Activated naive CD4-positive, alpha-beta T cell treated with Interleukin-2 at 50 U/mL for 16 hours (primary cell): ENCODE results near the gene AMFR.

Experiments
- DNase-seq: peaks from one replicate; pipeline ENCODE4 v3.0.0-alpha.2; 2020

The AMFR gene

DNA sequence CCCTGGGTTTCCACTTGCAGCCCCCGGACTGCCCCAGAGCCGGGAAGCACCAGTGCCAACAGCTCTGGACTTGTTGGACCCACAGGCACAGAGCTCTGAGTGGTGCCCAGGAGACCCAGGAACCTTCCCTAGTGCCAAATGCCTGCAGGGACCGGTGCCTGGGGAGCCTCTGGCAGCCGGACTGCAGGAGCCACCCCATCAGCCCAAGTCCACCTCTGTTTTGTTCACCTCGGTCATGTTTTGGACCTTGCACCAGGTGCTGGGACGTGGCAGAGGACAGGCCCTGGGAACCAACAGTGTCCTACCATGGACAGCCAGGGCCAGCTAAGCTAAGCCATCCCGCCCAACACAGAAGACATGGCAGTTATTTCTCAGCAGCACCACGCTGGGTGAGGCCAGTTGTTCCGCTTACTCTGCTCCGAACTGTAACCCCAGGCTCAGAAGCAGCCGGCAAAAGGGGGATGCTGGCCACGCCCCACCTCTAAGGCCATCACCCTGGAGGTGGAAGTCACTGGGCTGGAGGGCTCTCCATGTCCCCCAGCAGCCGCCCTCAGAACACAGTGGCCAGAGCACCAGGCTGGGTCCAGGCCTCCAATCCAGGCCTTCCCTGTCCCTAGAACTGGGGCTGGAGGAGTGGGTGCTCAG lies 79.8 kb downstream of the AMFR start:
- no peak for DNase-seq

DNA sequence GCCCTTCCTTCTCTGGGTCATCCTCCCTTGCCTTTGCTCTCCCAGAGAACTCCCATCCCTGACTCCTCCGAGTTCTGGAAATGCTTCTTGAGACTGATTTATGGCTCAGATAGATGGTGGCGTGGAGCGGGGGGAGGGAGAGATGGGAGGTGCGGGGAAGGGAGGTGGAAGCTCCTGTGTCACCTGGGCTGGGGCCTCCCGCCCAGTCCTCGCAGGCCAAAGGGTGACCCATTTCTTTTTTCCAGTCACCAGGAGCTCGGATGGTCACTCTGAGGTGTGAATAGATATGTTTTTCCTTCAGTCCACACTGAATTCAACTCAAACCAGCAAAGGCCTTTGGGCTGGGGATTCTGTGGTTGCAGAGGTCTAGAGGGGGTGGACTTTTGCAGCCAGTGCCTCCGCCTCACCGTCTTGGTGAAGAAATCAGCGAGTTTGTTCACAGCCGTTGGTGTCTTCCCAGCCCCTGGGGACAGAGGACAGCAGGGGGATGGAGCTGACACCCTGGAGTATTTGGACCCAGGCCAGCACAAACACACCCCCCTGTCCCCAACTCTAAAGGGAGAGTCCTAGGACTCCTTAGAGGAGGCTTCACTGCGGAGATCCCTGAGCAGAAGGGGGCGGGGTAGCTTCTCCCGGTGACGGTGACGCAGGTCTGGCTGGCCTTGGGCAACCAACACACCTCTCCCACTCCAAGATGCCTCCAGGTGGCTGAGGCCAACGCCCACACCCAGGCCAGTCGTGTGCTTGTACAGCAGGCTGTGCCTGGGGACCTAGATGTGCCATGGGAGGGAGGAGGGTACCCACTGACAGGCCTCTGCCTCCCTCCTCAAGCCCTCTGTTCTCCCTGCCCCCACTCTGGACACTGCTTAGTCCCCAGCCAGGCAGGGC lies 80.6 kb downstream of the AMFR start:
- DNase-seq: no peak

DNA sequence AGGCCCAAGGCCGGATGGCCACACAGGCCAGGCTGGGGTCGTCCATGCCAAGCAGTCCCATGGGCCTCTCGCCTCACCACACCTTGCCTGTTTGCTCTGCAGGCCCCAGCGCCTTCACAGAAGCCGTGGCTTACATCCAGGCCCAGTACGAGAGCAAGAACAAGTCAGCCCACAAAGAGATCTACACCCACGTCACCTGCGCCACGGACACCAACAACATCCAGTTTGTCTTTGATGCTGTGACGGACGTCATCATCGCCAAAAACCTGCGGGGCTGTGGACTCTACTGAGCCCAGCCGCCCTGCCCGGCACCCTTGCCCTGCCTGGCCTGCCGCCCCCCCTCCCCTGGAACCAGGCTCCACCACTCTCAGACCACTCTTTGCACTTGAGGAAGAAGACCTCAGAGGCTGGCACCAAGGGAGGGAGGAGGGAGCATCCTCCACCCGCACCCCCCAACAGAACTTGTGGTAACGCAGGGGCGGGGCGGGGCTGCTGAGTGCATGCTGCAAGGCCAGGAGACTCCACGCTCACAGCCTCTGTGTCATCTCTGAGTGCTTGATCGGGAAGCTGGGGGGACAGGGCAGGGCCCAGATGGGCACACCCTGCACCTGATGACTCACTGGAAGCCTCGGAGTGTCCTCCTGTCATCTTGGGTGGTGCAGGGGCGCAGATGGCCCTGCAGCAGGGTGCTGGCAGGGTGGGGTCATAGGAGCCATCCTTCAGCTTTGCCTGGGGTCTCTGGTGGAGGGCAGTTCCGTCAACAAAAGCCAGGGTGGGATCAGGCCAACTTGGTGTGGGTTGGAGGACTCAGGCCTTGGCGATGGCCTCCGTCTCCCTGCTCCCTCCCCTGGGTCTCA lies 81.5 kb downstream of the AMFR start:
- DNase-seq: no peak

DNA sequence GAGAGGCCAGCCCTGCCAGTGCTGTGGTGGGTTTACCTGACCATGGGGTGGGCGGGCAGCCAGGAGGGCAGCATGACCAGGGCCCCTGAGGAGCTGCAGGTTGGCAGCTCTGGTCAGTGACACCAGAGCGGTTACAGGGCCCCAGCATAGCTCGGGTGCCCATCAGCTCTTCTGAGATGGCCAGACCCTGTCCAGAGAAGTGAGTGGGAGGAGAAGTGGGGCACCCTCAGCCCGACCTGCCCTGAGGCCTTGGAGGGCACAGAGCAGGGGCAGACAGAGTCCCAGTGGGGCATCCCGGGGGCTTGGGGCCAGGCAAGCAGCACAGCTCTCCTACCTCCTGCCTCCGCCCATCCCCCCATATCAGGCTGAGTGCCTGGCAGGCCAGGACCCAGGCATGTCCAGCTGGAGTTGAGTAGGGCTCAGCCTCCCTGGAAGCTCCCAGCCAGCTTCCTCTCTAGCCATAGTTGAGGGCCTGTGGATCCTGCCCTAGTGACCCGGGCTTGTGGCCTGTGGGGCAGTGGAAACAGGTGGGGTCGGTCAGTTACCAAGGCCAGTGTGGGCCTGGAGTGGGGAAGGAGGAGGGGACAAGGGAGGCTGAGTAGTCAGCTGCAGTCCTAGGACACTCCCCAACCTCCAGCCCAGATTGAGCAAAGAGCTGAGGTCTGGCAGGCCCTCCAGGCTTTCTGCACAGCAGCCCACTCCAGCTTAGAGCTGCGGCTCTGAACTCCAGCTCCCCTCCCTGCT lies 83.5 kb downstream of the AMFR start:
- no peak for DNase-seq

DNA sequence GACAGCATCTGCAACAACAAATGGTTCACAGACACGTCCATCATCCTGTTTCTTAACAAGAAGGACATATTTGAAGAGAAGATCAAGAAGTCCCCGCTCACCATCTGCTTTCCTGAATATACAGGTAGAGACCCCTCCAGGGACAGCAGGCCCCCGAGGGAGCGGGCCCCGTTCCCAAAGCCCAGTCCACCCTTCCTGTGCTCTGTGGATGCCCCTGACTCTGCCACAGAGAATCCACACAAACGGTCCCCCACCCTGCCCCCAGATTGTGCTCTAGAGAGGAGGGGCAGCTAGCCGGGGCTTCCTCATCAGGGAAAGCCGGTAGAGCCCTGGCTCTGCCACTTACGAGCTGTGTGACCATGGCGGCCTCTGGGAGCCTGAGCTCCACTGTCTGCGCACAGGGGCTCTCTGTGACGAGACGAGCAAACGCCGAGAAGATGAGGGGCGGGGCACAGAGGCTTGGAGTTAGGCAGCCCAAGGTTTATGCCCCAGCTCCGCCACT lies 84.4 kb downstream of the AMFR start:
- DNase-seq: no peak

DNA sequence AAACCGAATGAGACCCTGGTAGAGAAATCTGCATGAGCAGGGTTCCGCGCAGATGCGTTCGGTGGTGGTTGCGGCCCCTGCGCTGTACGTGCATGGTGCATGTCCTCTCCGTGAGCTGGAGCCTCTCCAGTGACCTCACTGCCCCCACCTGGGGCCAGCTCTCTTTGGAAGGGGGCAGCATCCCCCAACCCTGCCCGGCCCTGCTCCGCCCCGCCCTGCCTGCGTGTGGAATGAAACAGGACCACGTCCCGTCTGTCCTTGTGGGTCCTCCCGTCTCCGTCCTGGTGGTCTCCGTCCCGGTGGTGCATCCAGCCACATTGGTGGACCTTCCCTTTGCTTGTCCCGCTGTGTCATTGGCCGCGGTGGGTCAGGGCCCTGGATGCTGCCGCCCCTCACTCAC lies 84.9 kb downstream of the AMFR start:
- DNase-seq: no peak

DNA sequence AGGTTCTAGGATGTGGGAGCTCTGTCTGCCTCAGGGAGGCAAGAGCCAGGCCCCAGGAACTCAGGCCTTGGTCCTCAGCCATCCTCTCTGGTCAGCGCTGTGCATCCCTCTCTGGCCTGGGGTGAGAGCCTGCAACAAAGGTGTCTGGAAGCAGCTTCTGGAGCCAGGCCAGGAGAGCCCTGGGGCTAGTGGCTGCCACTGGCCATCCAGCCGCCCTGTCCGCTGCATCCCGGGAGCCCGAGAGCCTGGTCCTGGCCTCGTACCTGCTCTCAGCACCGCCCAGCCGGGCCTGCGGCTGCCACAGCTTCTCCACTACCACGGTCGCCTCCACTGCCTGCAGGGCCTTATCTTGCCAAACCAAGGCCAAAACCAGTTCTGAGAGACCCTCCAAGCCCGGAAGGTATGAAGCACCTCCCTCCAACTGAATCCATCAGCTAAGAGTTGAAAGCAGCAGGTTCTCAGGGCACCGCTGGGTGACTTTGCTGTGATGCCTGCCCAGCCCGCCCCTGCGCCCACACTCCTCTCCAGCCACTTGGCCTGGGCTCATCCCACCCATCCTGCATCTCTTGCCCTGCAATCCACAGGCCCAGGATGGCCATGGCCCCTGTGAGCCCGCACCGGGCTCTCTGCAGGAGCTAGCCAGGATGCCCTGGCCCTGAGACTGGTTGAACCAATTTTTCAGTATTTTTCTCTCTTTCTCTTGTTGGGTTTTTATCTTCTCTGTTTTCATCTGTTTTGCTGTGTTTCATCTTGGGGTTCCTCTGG lies 85.7 kb downstream of the AMFR start:
- no peak for DNase-seq

DNA sequence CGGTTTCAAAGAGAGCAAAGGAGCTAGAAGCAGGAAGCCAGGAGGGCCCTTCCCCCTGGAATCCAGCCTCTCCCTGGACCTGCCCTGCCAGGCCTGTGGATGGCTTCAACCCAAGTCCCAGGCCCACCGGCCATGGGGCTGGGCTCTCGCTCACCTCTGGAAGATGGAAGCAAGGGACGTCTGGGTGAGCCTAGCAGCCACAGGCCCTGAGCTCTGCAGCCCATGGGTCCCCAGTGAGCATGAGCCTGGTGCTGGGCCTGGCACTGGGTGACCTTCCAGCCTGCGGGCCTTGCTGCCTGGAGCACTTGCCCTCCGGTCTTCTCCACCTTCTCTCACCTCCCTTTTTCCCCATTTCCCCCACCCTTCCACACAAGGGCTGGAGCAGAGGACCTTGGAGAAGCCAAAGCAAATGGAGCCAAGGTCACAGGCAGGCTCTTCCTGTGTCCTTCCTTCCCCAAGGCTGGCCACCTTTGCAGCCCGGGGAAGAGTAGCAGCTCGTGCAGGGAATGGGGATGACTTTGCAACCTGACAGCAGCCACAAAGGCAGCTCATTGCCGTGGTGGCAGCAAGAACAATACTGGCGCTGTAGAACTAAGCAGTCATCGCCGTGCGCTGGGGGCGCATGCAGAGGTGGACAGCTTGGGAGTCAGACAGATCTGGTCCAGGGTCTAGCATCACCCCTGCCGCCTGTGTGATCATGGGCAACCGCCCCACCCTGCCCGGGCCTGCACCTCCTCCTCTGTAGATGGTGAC lies 86.6 kb downstream of the AMFR start:
- no peak for DNase-seq

DNA sequence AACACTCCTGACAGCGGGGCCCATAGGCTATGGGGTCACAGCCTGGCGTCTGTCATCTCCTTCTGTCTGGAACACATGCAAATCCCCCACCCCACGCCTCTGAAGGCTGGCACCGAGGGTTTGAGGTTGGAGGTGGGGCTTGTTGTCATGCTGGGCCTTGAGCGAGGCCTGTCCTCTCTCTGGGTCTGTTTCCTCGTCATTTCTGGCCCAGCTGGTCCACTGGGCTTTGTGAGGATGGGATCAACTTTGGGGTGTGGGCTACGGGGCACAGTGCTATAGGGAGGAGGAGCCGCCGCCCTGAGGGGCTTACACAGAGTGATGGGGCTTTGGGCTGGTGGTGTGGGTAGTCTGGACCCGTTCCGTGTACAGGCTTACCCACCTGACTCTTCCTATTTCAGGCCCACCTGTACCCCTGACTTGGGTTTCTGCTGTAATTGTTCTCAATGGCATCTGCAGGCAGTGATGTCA lies 87.5 kb downstream of the AMFR start:
- no peak for DNase-seq

DNA sequence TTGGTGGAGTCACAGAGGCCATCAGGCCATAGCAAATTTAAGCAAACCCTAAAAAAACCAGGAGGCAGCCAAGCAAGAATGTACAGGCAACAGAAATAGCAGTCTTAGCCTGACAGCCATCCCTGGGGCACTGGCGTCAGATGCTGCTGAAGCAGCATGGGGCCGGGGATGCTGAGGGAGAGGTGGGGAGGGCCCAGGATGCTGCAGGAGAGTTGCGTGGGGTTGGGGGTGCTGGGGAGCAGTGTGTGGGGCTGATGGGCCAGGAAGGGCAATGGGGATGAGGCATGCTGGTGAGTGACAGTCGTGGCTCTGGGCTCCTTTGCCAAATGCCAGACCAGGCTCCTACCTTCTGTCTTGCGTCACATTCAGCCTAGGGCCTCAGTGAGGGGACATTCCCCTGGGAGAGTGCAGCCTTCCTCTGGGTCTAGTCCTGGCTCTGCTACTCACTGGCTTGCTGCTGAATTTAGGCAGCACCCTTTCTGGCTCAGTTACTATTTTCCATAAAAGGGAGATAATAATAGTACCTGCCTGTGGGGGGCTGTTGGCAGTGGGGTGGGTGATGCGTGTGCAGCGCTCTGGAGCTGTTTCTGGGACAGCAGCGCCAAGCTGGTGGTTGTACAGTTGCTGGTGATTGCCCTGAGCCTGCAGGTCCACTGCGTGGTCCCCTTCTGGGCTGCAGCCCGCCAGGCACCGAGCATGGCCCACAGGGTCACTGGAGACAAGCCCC lies 88.1 kb downstream of the AMFR start:
- DNase-seq: no peak

DNA sequence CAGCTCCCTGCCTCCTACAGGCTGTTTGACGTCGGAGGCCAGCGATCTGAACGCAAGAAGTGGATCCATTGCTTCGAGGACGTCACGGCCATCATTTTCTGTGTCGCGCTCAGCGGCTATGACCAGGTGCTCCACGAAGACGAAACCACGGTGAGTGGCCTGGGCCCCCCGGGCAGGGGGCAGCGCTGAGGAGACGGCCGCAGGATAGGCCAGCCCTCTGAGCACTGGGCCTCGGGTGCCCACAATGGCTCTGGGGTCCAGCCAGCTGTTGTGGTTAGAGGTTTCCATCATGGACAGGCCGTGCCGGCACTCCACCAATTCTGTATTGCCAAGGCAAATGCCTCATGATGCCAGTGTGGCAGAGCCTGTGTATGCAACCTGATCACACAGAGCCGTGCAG lies 88.6 kb downstream of the AMFR start:
- DNase-seq: no peak

DNA sequence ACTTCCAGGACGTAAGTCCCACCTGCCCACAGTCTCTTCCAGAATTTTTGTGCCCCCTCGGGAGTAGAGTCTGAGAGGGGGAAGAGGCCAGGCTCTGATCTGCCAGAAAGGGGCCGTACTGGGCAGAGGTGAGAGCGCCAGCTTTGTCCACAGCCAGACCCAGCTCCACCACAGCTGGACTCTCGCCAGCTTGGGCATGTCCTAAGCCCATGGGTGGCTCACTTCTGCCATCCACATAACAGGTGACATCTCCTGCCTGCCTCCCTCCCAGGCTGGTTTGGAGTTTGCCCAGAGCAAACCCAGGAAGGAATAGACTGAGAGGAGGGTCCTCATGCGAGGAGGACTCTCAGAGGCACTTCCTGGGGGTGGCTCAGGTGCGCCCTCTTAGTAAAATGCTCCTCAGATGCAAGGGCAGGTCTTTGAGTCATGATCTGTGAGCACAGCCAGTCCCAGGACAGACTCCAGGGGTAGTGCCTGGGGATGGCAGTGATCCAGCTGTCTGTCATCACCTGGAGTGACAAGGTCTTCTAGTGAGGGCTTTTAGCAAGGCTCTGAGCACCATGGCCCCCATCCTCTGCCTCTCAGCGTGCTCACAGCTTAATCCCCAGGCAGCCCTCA lies 89.2 kb downstream of the AMFR start:
- DNase-seq: no peak

DNA sequence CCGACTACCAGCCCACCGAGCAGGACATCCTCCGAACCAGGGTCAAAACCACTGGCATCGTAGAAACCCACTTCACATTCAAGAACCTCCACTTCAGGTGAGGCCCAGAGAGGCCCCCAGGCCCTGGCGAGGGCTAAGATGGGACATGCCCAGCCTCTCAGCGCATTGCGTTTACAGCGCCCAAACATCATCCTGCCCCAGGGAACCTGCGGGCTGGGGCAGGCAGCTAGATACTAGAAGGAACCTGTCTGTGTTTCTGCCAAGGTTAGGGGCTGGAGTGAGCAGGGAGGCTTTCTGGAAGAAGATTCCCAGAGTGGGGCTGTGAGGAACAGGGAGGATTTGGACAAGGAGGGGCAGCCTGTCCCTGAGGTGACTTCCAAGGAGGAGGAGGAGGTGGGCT lies 90.6 kb downstream of the AMFR start:
- no peak for DNase-seq

DNA sequence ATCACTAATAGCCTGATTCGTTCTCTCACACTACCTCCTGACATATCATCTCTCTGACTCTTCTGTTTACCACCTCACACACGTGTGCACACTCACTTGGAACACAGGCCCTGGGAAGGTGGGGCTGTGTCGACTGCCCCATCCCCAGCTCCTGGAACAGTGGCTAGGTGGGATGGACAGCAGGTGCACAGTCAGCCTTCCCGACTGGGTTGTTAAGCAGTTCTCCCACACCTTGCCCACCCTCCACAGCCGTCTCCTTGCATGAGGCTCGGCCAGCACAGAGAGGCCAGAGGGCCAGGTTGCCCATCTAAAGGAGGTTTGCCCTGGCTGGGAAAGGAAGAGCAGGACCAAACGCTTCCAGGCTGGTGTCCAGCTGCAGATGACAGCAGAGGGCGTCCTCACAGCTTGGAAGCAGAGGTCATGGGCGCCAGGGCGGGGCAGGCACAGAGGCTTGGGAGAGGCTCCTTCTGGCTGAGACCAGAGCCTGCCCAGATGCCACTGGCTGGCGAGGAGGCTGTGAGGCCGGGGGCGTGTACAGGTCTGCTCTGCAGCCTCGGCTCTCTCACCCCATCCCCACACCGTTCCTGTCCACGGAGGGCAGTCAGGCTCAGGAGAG lies 92.8 kb downstream of the AMFR start:
- DNase-seq: no peak

DNA sequence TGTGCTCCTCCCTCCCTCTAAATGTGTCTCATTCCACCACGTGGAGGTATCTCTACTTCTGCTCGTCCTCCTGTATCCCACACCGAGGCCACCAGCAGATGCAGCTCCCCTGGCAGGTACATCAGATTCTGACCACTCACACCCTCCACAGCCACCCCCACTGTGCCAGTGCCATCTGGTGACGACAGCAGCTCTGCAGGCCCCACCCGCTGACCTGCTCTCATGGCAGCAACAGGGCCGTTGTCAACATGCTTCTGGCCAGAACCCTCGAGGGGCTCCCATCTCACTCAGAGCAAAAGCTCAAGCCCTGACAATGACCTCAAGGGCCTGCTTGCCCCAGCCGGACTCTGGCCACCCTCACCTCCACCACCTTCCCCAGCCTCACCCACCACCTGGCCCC lies 93.4 kb downstream of the AMFR start:
- no peak for DNase-seq

DNA sequence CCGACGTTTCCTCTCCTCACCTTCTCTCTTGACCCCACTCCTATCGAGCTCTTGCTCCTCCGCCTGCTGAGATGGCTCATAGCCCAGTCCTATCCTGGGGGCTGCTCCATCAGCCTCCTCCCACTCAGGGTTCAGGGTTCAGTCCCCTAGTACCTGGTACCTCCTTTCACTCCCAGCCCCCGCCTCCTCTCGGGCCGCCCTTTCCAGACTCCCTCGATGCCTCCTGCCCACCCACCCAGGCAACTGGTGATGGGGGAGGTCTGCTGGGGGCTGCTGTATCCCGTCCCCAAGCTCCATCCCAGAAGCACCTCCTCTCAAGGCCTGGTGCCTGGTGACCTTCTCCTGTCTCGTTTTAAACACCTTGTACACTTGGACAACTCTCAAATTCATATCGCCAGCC lies 93.9 kb downstream of the AMFR start:
- DNase-seq: no peak

DNA sequence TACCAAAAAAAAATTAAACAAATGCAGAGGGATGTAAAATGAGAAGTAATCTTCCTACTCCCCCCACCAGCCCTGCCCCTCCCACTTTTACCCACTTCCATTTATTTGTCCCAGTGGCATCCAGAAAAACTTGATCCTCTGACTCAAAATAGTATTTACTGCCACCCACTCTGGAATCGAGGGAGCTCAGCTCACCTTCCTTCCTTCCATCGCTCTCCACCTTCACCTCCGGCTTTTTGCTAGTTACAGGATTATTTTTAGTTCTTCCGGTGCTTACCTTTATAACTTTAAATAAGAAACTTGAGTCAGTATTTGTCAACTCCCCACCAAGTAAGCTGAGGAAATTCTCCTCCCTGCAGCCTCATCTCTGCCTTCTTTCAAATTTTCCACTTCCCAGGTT lies 94.9 kb downstream of the AMFR start:
- no peak for DNase-seq

DNA sequence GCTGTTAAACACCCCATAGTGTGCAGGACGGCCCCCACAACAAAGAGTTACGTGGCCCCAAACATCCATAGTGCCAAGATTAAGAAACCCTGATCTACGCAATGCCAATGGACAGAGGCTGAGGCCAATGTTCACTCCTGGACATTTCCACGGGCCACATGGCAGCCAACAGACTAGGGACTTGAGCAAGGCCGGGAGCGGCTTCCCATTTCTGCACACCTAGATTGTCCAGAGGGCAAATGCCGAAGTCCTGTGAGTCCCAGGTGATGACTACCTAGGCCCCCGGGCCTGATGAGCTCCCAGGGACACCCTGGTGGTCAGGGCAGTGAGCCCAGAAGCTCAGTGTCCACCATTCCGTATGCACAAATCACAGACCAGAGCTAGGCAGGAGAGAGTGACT lies 95.5 kb downstream of the AMFR start:
- no peak for DNase-seq

DNA sequence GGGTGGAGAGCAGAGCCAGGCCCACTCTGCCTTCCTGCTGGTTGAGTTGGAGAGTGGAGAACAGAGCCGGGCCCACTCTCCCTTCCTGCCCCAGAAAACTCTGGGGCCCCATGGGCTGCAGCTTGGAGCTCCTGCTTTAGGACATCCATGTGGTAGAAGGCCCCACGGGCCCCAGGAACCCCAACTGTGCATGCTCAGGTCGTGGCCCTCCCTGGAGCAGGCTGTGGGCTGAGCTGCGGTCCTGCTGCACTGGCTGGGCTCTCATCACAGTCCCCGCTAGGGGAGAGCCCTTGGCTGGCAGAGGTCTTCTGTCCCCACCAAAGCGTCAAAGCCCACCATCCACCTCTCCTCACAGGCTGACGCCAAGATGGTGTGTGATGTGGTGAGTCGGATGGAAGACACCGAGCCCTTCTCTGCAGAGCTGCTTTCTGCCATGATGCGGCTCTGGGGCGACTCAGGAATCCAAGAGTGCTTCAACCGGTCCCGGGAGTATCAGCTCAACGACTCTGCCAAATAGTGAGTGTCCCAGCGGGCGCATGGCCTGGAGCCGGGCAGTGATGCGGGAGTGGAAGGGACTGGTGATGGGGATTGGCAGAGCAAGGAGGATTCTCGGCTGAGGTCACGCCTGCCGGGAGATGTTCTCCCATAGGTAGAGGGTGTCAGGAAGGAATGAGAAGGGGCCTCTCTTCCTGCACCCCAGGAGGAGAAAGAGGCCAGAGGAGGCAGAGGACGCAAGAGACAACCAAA lies 96.9 kb downstream of the AMFR start:
- no peak for DNase-seq
